ENCODE data around the gene DCAF4L1.

The DCAF4L1 gene

DNA sequence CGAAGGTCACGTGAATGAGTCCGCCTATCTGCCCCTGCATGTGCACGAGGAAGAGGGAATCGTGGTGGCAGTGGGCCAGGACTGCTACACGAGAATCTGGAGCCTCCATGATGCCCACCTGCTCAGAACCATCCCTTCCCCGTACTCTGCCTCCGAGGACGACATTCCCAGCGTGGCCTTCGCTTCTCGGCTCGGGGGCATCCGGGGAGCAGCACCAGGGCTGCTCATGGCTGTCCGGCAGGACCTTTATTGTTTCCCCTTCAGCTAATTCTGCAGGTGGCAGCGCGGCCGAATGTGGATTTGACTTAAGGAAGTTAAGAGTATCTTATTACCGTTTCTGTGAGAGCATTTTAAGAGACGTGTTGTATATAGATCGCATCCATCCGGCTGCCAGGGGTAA is 1.2 kb downstream of the DCAF4L1 start (continued):
- no peak for TF ChIP-seq ZNF155 (tag by site-specific recombination; IDR thresholded peaks at IDR 0.05)
- TF ChIP-seq ZNF248 (tag by site-specific recombination; IDR thresholded peaks at IDR 0.05) = no peak
- TF ChIP-seq ZNF529 (tag by site-specific recombination; IDR thresholded peaks at IDR 0.05; ENCODE audit: insufficient replicate concordance) = no peak
- TF ChIP-seq ZNF366 (tag by site-specific recombination; conservative IDR thresholded peaks at IDR 0.05) = no peak

DNA sequence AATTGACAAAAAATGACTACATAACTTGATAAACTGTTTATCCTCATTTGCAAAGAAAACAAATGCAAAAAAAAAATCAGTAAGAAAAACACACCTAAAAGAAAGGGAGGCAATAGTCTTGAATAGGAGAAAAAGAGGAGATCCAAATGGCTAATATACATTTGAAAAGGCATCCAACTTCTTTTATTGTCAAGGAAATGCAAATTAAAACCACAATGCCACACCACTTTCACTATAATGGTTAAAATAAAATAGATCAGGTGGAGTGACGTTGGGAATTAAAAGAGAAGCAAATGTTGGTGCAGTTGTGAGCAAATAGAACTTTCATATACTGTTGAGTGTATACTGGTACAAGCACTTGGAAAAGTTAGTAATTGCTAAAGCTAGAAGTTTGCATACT is 3.6 kb downstream of the DCAF4L1 start:
- Histone ChIP-seq H3K4me3 (ENCODE audit: low read depth, low read length) (no peak overlapping the region), H3K9me3 (ENCODE audit: control insufficient read depth, insufficient read depth, low read depth, low read length) (no peaks in the 10 kb centered on the region), H3K4me1 (ENCODE audit: control insufficient read depth, insufficient read depth, low read length) (no peaks in the 10 kb centered on the region), H3K36me3 (ENCODE audit: control insufficient read depth in 2 of 2, insufficient read depth in 1 of 2, low read length in 2 of 2) (no peaks in the 10 kb centered on the region), H3K27ac (ENCODE audit: extremely low read depth, low read depth, low read length) (no peak overlapping the region)
- TF ChIP-seq ZXDB (tag by site-specific recombination; IDR thresholded peaks at IDR 0.05) (no peak), ZNF175 (tag by site-specific recombination; IDR thresholded peaks at IDR 0.05) (no peak), ZNF169 (tag by site-specific recombination; IDR thresholded peaks at IDR 0.05) (no peak), ZNF571 (tag by site-specific recombination; IDR thresholded peaks at IDR 0.05) (no peak), TSHZ1 (tag by site-specific recombination; IDR thresholded peaks at IDR 0.05; ENCODE audit: borderline replicate concordance) (no peak), ZNF701 (tag by site-specific recombination; IDR thresholded peaks at IDR 0.05) (no peak), ZNF146 (tag by site-specific recombination; IDR thresholded peaks at IDR 0.05) (no peak), ZNF518A (tag by site-specific recombination; conservative IDR thresholded peaks at IDR 0.05; ENCODE audit: low read depth) (no peak), MYNN (tag by site-specific recombination; IDR thresholded peaks at IDR 0.05; ENCODE audit: borderline replicate concordance) (no peak), IKZF3 (tag by site-specific recombination; IDR thresholded peaks at IDR 0.05) (no peak), ZNF394 (tag by site-specific recombination; IDR thresholded peaks at IDR 0.05; ENCODE audit: borderline replicate concordance) (no peak), GLI4 (tag by site-specific recombination; IDR thresholded peaks at IDR 0.05) (no peak)
- POLR2A ChIA-PET = no interaction called here
- CTCF ChIA-PET = no interaction called here

DNA sequence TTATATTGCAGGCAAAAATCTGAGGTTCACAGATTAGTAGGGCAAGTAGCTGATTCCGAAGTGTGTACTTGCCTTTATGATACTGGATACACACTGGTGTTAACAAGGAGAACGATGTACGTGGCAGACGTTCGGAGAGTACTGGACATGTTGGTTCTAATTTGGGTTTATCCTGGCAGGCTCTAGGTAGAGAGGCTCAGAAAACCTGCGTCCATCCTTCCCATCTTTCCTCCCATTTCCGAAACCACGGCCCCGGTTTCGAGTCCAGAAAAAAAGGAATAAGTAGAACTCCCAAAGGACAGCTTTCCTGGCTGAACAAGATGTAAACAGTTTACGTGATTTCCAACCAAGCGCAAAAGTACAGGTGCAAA is 8.4 kb downstream of the DCAF4L1 start:
- CTCF ChIA-PET = interaction anchor here (0.6 to 1.4 kb wide), 4 partner anchors 29 to 148 kb away, joined by 3 to 4 read pairs (median 4); no protein-coding TSS in a partner anchor
- Histone ChIP-seq H3K4me3 (ENCODE audit: low read depth, low read length) (peak overlapping the region; percentile 81), H3K4me1 (ENCODE audit: control insufficient read depth, insufficient read depth, low read length) (no peaks in the 10 kb centered on the region), H3K36me3 (ENCODE audit: control insufficient read depth in 2 of 2, insufficient read depth in 1 of 2, low read length in 2 of 2) (no peaks in the 10 kb centered on the region), H3K9me3 (ENCODE audit: control insufficient read depth, insufficient read depth, low read depth, low read length) (no peaks in the 10 kb centered on the region), H3K27ac (ENCODE audit: extremely low read depth, low read depth, low read length) (0 out of 2 replicates have a peak overlapping the region, but pooled peaks have one; percentile 57)
- TF ChIP-seq ZNF660 (tag by site-specific recombination; IDR thresholded peaks at IDR 0.05) (0 out of 2 replicates have a peak, but pooled peaks have one; percentile 6), HOXD13 (CRISPR knock-in tag; IDR thresholded peaks at IDR 0.05; ENCODE audit: borderline replicate concordance) (no peak), ZNF335 (tag by site-specific recombination; conservative IDR thresholded peaks at IDR 0.05) (peak; percentile 79), ZSCAN16 (tag by site-specific recombination; IDR thresholded peaks at IDR 0.05) (peak; percentile 92), OVOL3 (tag by site-specific recombination; IDR thresholded peaks at IDR 0.05) (no peak)
- TF ChIP-seq, protein P1, sequence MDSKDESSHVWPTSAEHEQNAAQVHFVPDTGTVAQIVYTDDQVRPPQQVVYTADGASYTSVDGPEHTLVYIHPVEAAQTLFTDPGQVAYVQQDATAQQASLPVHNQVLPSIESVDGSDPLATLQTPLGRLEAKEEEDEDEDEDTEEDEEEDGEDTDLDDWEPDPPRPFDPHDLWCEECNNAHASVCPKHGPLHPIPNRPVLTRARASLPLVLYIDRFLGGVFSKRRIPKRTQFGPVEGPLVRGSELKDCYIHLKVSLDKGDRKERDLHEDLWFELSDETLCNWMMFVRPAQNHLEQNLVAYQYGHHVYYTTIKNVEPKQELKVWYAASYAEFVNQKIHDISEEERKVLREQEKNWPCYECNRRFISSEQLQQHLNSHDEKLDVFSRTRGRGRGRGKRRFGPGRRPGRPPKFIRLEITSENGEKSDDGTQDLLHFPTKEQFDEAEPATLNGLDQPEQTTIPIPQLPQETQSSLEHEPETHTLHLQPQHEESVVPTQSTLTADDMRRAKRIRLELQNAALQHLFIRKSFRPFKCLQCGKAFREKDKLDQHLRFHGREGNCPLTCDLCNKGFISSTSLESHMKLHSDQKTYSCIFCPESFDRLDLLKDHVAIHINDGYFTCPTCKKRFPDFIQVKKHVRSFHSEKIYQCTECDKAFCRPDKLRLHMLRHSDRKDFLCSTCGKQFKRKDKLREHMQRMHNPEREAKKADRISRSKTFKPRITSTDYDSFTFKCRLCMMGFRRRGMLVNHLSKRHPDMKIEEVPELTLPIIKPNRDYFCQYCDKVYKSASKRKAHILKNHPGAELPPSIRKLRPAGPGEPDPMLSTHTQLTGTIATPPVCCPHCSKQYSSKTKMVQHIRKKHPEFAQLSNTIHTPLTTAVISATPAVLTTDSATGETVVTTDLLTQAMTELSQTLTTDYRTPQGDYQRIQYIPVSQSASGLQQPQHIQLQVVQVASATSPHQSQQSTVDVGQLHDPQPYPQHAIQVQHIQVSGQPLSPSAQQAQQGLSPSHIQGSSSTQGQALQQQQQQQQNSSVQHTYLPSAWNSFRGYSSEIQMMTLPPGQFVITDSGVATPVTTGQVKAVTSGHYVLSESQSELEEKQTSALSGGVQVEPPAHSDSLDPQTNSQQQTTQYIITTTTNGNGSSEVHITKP (tag by site-specific recombination; IDR thresholded peaks at IDR 0.05) = 0 out of 2 replicates have a peak, but pooled peaks have one; percentile 19
- POLR2A ChIA-PET = interaction anchor here (1.0 to 1.8 kb wide), 5 partner anchors 11 to 733 kb away, joined by 3 to 9 read pairs (median 3); partner anchors contain the start of genes TMEM33 and UCHL1
